ENCODE measurements around the gene TENT4B.
"Not testable (repeated sequence)": the region's sequence is repeated elsewhere in the genome, so short reads cannot be mapped to it uniquely, and the experiment has no call there.

TENT4B gene

GRCh38 chr16:50238868-50239301 lies 85.8 kb downstream of the TENT4B start:
- no peak for DNase-seq

- not testable (repeated sequence) for DNase-seq
These were observed 89.9 kb downstream of the TENT4B start for GRCh38 chr16:50243024-50243423.

GRCh38 chr16:50244140-50244503 lies 91.0 kb downstream of the TENT4B start:
- peak; percentile 64 for DNase-seq

GRCh38 chr16:50244504-50245416 lies 91.7 kb downstream of the TENT4B start:
- no peak for DNase-seq

- peak; percentile 52 for DNase-seq
These were observed 92.6 kb downstream of the TENT4B start for GRCh38 chr16:50245417-50246298.

- DNase-seq = no peak
These were observed 93.4 kb downstream of the TENT4B start for GRCh38 chr16:50246299-50247122.

GRCh38 chr16:50247123-50247905 lies 94.2 kb downstream of the TENT4B start:
- DNase-seq = no peak

- DNase-seq = no peak
These were observed 95.0 kb downstream of the TENT4B start for GRCh38 chr16:50247906-50248608.

- DNase-seq = no peak
These were observed 95.7 kb downstream of the TENT4B start for GRCh38 chr16:50248845-50249244.

GRCh38 chr16:50251375-50252081 lies 98.4 kb downstream of the TENT4B start:
- peak; percentile 87 for DNase-seq

GRCh38 chr16:50252082-50252611 lies 99.0 kb downstream of the TENT4B start:
- no peak for DNase-seq

- DNase-seq = no peak
These were observed 99.9 kb downstream of the TENT4B start for GRCh38 chr16:50252874-50253513.

GRCh38 chr16:50253514-50253910 lies 100.4 kb downstream of the TENT4B start:
- DNase-seq = no peak

GRCh38 chr16:50254072-50254471 lies 101.0 kb downstream of the TENT4B start:
- no peak for DNase-seq

GRCh38 chr16:50255538-50255937 lies 102.4 kb downstream of the TENT4B start:
- no peak for DNase-seq

GRCh38 chr16:50256604-50257003 lies 103.5 kb downstream of the TENT4B start:
- no peak for DNase-seq

GRCh38 chr16:50257876-50258275 lies 104.8 kb downstream of the TENT4B start:
- DNase-seq = no peak

GRCh38 chr16:50259334-50260205 lies 106.5 kb downstream of the TENT4B start:
- peak; percentile 65 for DNase-seq
